HCT116 (cell line): ENCODE results near the gene FNBP1. TPM values are rescaled to one million over a fixed set of nuclear protein-coding genes. Genes with fewer than 3 reads are reported as not detected.

Experiments
- ATAC-seq: fragments of 200-7000 bp; cut with Tn5 transposase; 2 replicates; pipeline ENCODE4 v1.9.1; 2020; ENCODE audit warnings: mild to moderate bottlenecking, moderate library complexity
- BruUV-seq: library from RNA; stranded (reverse); fragments of 400-500 nt; replicated peaks from 2 replicates; lab custom pipeline; 2021; lab: Mats Ljungman, UMichigan
- CTCF ChIA-PET: fragments of 300-600 bp; sonication (Branson Sonifier 250); formaldehyde crosslinking; loops from one replicate; lab custom pipeline; 2021; ENCODE audit warnings: antibody characterized with exemption; lab: Charles Lee
- POLR2A ChIA-PET: fragments of 300-600, 350-600 bp; sonication (Branson Sonifier 250); formaldehyde crosslinking; loops from one replicate; lab custom pipeline; 2021; ENCODE audit warnings: antibody characterized with exemption; lab: Charles Lee
- RAD21 ChIA-PET, 2 experiments: fragments of 300-600 bp; sonication (Branson Sonifier 250); formaldehyde crosslinking; loops; one replicate each; lab custom pipeline; 2023; ENCODE audit warnings: low total read pairs in 2 of 2; ENCODE audit not compliant: uncharacterized antibody in 2 of 2, unreplicated experiment in 2 of 2, low non-redundant PET in 1 of 2; lab: Charles Lee
- DNase-seq: peaks from one replicate; pipeline ENCODE4 v3.0.0-alpha.2; 2010; ENCODE audit warnings: low read depth, low spot score
- H2AFZ ChIP-seq: fragments of 200-600 bp; shearing (Covaris generic), sonication (generic); 2 replicates; pipeline ENCODE4 v1.6.1; 2017; ENCODE audit warnings: low read depth, mixed run types, mixed read lengths, antibody characterized with exemption, low read length; ENCODE audit not compliant: poor library complexity, severe bottlenecking
- H3K27ac ChIP-seq: 2 replicates; pipeline ENCODE4 v1.5.1; 2012; ENCODE audit warnings: low read depth, low read length
- H3K27me3 ChIP-seq: fragments of 200-600 bp; sonication (generic); 2 replicates; pipeline ENCODE4 v1.6.1; 2016; ENCODE audit warnings: mixed run types, low read length, mixed read lengths; ENCODE audit not compliant: insufficient read depth
- H3K36me3 ChIP-seq, 2 experiments: fragments of 200-500 bp in 1 of 2; fragments of 200-600 bp in 1 of 2; sonication (Bioruptor generic) in 1 of 2; sonication (generic) in 1 of 2; 2 replicates each; pipeline versions ENCODE4 v1.5.1 to v1.6.1; 2014 to 2016; ENCODE audit warnings: low read length in 2 of 2, inconsistent platforms in 1 of 2, mixed read lengths in 1 of 2, mixed run types in 1 of 2; ENCODE audit not compliant: insufficient read depth in 2 of 2, control insufficient read depth in 1 of 2
- H3K4me1 ChIP-seq, 2 experiments: fragments of 200-600 bp in 1 of 2; sonication (generic) in 1 of 2; 2 replicates each; pipeline versions ENCODE4 v1.5.1 to v1.6.1; 2012 to 2017; ENCODE audit warnings: low read length in 2 of 2, inconsistent platforms in 1 of 2, mild to moderate bottlenecking in 1 of 2, mixed read lengths in 1 of 2, mixed run types in 1 of 2, moderate library complexity in 1 of 2; ENCODE audit not compliant: insufficient read depth in 2 of 2, control insufficient read depth in 1 of 2
- H3K4me2 ChIP-seq: fragments of 200-600 bp; sonication (generic); 2 replicates; pipeline ENCODE4 v1.6.1; 2017; ENCODE audit warnings: mixed run types, low read length, mixed read lengths
- H3K4me3 ChIP-seq, 2 experiments: fragments of 200-600 bp in 1 of 2; sonication (generic) in 1 of 2; replicated peaks in 1 of 2; 2 replicates each; pipeline ENCODE4 v1.5.1; 2011 to 2016; ENCODE audit warnings: low read length in 2 of 2, control low read depth in 1 of 2, low read depth in 1 of 2, mild to moderate bottlenecking in 1 of 2, mixed read lengths in 1 of 2, mixed run types in 1 of 2
- H3K79me2 ChIP-seq: fragments of 200-600 bp; sonication (generic); 2 replicates; pipeline ENCODE4 v1.6.1; 2017; ENCODE audit warnings: mild to moderate bottlenecking, mixed run types, low read length, moderate library complexity, mixed read lengths; ENCODE audit not compliant: insufficient read depth
- H3K9ac ChIP-seq: fragments of 200-600 bp; sonication (generic); 2 replicates; pipeline ENCODE4 v1.6.1; 2016; ENCODE audit warnings: low read length, mixed read lengths
- H3K9me2 ChIP-seq: fragments of 200-600 bp; sonication (generic), shearing (Covaris generic); 2 replicates; pipeline ENCODE4 v1.6.1; 2017; ENCODE audit warnings: mixed run types, mild to moderate bottlenecking, moderate library complexity; ENCODE audit not compliant: insufficient read depth
- H3K9me3 ChIP-seq, 2 experiments: fragments of 200-500 bp in 1 of 2; fragments of 200-600 bp in 1 of 2; sonication (Bioruptor generic) in 1 of 2; sonication (generic) in 1 of 2; 2 replicates each; pipeline ENCODE4 v1.6.1; 2014 to 2017; ENCODE audit warnings: low read length in 2 of 2, mixed read lengths in 2 of 2, inconsistent platforms in 1 of 2, low read depth in 1 of 2, mild to moderate bottlenecking in 1 of 2, mixed run types in 1 of 2, moderate library complexity in 1 of 2; ENCODE audit not compliant: control insufficient read depth in 1 of 2, insufficient read depth in 1 of 2
- H4K20me1 ChIP-seq: fragments of 200-600 bp; sonication (generic), shearing (Covaris generic); 2 replicates; pipeline ENCODE4 v1.6.1; 2017; ENCODE audit warnings: mixed run types, mild to moderate bottlenecking, moderate library complexity; ENCODE audit not compliant: insufficient read depth
- CTCF ChIP-seq, 3 experiments: fragments of 200-600 bp in 1 of 3; sonication (generic) in 1 of 3; IDR thresholded peaks in 2 of 3; conservative IDR thresholded peaks in 1 of 3; 2 replicates each; pipeline ENCODE4 v1.5.1; 2012 to 2017; ENCODE audit warnings: low read depth in 2 of 3, low read length in 2 of 3, antibody characterized with exemption in 1 of 3, borderline replicate concordance in 1 of 3, control low read depth in 1 of 3, mild to moderate bottlenecking in 1 of 3, mixed read lengths in 1 of 3, mixed run types in 1 of 3, moderate library complexity in 1 of 3; ENCODE audit not compliant: insufficient read depth in 1 of 3
- EGR1 ChIP-seq: IDR thresholded peaks from 2 replicates; pipeline ENCODE4 v1.6.1; 2012; ENCODE audit warnings: low read depth
- JUND ChIP-seq: IDR thresholded peaks from 2 replicates; pipeline ENCODE4 v1.6.1; 2012
- POLR2AphosphoS5 ChIP-seq: IDR thresholded peaks from 2 replicates; pipeline ENCODE4 v1.6.1; 2011; ENCODE audit warnings: mild to moderate bottlenecking, low read depth, low read length, moderate library complexity
- SP1 ChIP-seq: IDR thresholded peaks from 2 replicates; pipeline ENCODE4 v1.6.1; 2012; ENCODE audit warnings: low read depth
- SRF ChIP-seq: IDR thresholded peaks from 2 replicates; pipeline ENCODE4 v1.6.1; 2012; ENCODE audit warnings: low read depth
- TCF7L2 ChIP-seq: IDR thresholded peaks from 2 replicates; pipeline ENCODE4 v1.7.0; 2011; ENCODE audit warnings: borderline replicate concordance, inconsistent platforms; ENCODE audit not compliant: insufficient read depth, insufficient read length; ENCODE audit errors: extremely low read depth
- ZFX ChIP-seq: fragments of 450-650 bp; IDR thresholded peaks from 2 replicates; pipeline ENCODE4 v1.6.1; 2017
- intact Hi-C: fragments of 100-400 bp; cut with micrococcal nuclease; formaldehyde crosslinking; loops from 2 replicates; pipeline ENCODE4 v1.10.0; 2022
- total RNA-seq: library from RNA; stranded (reverse); gene quantifications from one replicate; pipeline ENCODE4 v1.2.1, GENCODE V29; 2021; ENCODE audit not compliant: unreplicated experiment
- TF ChIP-seq, protein P1 (sequence below): IDR thresholded peaks from 2 replicates; pipeline ENCODE4 v1.6.1; 2012
- TF ChIP-seq, protein P2 (sequence below): IDR thresholded peaks from 2 replicates; pipeline ENCODE4 v1.6.1; 2012; ENCODE audit warnings: low read depth

The FNBP1 gene
- total RNA-seq, 1 experiment from 2014 or later = 25.0 TPM

DNA sequence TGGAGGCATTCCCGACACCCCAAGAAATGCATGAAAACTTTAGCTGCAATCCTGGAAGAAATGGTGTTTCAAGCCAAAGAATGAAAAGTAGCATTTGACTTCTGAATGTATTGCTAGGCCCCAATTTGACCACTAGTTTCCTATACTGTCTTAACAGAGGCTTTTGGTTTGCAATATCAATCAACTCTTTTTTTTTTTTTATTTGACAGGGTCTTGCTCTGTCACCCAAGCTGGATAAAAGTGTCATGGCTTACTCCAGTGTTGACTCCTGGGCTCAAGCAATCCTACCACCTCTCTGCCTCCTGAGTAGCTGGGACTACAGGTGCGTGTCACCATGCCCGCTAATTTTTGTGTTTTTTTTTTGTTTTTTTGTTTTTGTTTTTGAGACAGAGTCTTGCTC, 7.5 kb upstream of the FNBP1 start:
- DNase-seq = no peak
- H3K9ac ChIP-seq = no peak overlapping the region
- H3K36me3 ChIP-seq = no peaks in the 10 kb centered on the region
- no TSS peak for BruUV-seq
- peaks cover 15% of the 10 kb centered on the region for H3K79me2 ChIP-seq
- ChIA-PET CTCF (no interaction called here), POLR2A (no interaction called here), RAD21 (no interaction called here)
- H3K9me3 ChIP-seq = no peaks in the 10 kb centered on the region
- H3K27me3 ChIP-seq = no peaks in the 10 kb centered on the region
- H4K20me1 ChIP-seq = no peaks in the 10 kb centered on the region
- TF ChIP-seq ZFX (no peak), CTCF (IDR thresholded peaks at IDR 0.05 in 2 of 3, conservative IDR thresholded peaks at IDR 0.05 in 1 of 3; ENCODE audit: borderline replicate concordance in 1 of 3, insufficient read depth in 1 of 3, low read depth in 2 of 3, low read length in 2 of 3) (no peak), JUND (no peak), SRF (no peak)
- TF ChIP-seq, protein P1, sequence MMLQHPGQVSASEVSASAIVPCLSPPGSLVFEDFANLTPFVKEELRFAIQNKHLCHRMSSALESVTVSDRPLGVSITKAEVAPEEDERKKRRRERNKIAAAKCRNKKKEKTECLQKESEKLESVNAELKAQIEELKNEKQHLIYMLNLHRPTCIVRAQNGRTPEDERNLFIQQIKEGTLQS = no peak
- no peak overlapping the region for H3K27ac ChIP-seq
- H3K9me2 ChIP-seq = no peaks in the 10 kb centered on the region
- H3K4me2 ChIP-seq = no peak overlapping the region
- H3K4me3 ChIP-seq = no peak overlapping the region
- intact Hi-C loops = no loop called here
- H2AFZ ChIP-seq = no peak overlapping the region
- H3K4me1 ChIP-seq = peaks cover 13 to 14% of the 10 kb centered on the region in 2 experiments
- no peak for ATAC-seq

GRCh38 chr9:130049431-130050210, 6.6 kb upstream of the FNBP1 start:
- H3K4me3 ChIP-seq = no peak overlapping the region
- DNase-seq (no peak), ATAC-seq (no peak)
- ChIA-PET CTCF (no interaction called here), POLR2A (no interaction called here), RAD21 (no interaction called here)
- no peaks in the 10 kb centered on the region for H3K9me3 ChIP-seq
- intact Hi-C loops = no loop called here
- BruUV-seq = no TSS peak
- H4K20me1 ChIP-seq = no peaks in the 10 kb centered on the region
- H2AFZ ChIP-seq = no peak overlapping the region
- H3K27me3 ChIP-seq = no peaks in the 10 kb centered on the region
- H3K79me2 ChIP-seq = peaks cover 8% of the 10 kb centered on the region
- no peak overlapping the region for H3K9ac ChIP-seq
- H3K36me3 ChIP-seq = no peaks in the 10 kb centered on the region
- H3K4me1 ChIP-seq = peaks cover 8 to 9% of the 10 kb centered on the region in 2 experiments
- H3K9me2 ChIP-seq = no peaks in the 10 kb centered on the region
- no peak overlapping the region for H3K4me2 ChIP-seq
- no peak overlapping the region for H3K27ac ChIP-seq
- TF ChIP-seq, protein P1 = no peak
- TF ChIP-seq, protein P2, sequence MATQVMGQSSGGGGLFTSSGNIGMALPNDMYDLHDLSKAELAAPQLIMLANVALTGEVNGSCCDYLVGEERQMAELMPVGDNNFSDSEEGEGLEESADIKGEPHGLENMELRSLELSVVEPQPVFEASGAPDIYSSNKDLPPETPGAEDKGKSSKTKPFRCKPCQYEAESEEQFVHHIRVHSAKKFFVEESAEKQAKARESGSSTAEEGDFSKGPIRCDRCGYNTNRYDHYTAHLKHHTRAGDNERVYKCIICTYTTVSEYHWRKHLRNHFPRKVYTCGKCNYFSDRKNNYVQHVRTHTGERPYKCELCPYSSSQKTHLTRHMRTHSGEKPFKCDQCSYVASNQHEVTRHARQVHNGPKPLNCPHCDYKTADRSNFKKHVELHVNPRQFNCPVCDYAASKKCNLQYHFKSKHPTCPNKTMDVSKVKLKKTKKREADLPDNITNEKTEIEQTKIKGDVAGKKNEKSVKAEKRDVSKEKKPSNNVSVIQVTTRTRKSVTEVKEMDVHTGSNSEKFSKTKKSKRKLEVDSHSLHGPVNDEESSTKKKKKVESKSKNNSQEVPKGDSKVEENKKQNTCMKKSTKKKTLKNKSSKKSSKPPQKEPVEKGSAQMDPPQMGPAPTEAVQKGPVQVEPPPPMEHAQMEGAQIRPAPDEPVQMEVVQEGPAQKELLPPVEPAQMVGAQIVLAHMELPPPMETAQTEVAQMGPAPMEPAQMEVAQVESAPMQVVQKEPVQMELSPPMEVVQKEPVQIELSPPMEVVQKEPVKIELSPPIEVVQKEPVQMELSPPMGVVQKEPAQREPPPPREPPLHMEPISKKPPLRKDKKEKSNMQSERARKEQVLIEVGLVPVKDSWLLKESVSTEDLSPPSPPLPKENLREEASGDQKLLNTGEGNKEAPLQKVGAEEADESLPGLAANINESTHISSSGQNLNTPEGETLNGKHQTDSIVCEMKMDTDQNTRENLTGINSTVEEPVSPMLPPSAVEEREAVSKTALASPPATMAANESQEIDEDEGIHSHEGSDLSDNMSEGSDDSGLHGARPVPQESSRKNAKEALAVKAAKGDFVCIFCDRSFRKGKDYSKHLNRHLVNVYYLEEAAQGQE = no peak
- TF ChIP-seq TCF7L2 (no peak), SP1 (no peak), EGR1 (no peak), POLR2AphosphoS5 (no peak), JUND (no peak)
